Cardiac muscle cell (in vitro differentiated cells and primary cell): ENCODE data around the gene GHRH. TPM values are rescaled to one million over a fixed set of nuclear protein-coding genes. Genes with fewer than 3 reads are reported as not detected.

ENCODE experiments used
- DNase-seq, 2 donors: peaks; one replicate each; pipeline versions ENCODE4 v3.0.0 to v3.0.0-alpha.2; 2010 to 2017; ENCODE audit warnings: low read depth in 1 of 2, low spot score in 1 of 2
- H3K27ac ChIP-seq: fragments of 200-600 bp; sonication (generic); 2 replicates; pipeline ENCODE4 v1.5.1; 2016
- H3K27me3 ChIP-seq: fragments of 200-600 bp; sonication (generic); 2 replicates; pipeline ENCODE4 v1.6.0; 2016; ENCODE audit warnings: control low read depth
- H3K36me3 ChIP-seq: fragments of 200-600 bp; sonication (generic); 2 replicates; pipeline ENCODE4 v1.5.1; 2016; ENCODE audit warnings: control low read depth
- H3K4me1 ChIP-seq: fragments of 200-600 bp; sonication (generic); 2 replicates; pipeline ENCODE4 v1.8.1; 2017; ENCODE audit warnings: low read depth, mild to moderate bottlenecking, mixed run types
- H3K4me3 ChIP-seq: fragments of 200-600 bp; sonication (generic); 2 replicates; pipeline ENCODE4 v1.5.1; 2016; ENCODE audit warnings: mild to moderate bottlenecking
- H3K9me3 ChIP-seq: fragments of 200-600 bp; sonication (generic); 2 replicates; pipeline ENCODE4 v1.5.1; 2017; ENCODE audit warnings: low read depth, mild to moderate bottlenecking, control low read depth
- polyA plus RNA-seq: library from polyadenylated mRNA; unstranded; fragments of >200 nt; fragmentation: Nextera tagmentation; extraction: Ambion mirVana; gene quantifications from 2 replicates; pipeline ENCODE4 v1.2.1, GENCODE V29; 2016
- total RNA-seq: library from RNA; depleted of rRNA; stranded (reverse); fragments of >200 nt; gene quantifications from 2 replicates; pipeline ENCODE4 v1.2.3, GENCODE V29; 2016
- TF ChIP-seq, protein P1 (sequence below): IDR thresholded peaks from 2 replicates; pipeline ENCODE4 v1.5.1; 2012; ENCODE audit warnings: low read depth, mild to moderate bottlenecking, low read length

The GHRH gene
- total and polyA plus RNA-seq, 2 experiments from 2014 or later = 0.34 to 1.1 TPM

DNA sequence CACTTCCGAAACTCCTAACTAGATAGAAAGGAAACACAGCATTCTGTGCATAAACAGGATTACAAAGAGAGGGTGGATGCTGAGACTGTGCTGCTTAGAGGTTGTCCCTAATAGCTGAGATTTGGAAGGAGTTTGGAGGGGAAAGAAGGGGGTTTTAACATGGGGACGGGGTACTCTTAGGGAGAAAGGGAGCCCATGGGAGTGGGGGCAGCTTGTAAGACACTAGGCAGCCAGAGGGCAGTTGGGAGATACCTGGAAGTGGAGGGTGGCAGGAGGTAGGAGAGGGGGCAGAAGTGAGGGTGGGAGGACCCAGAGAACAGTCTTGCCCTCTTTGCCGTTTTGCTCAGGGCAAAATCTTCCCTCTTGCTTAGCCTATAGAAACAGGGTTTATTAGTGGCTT, 44.2 kb upstream of the GHRH start:
- Histone ChIP-seq H3K27ac (no peak overlapping the region), H3K9me3 (no peaks in the 10 kb centered on the region), H3K4me3 (no peak overlapping the region), H3K36me3 (peaks cover 19% of the 10 kb centered on the region), H3K4me1 (peaks cover 25% of the 10 kb centered on the region), H3K27me3 (no peaks in the 10 kb centered on the region)
- DNase-seq = no peak
- TF ChIP-seq, protein P1, sequence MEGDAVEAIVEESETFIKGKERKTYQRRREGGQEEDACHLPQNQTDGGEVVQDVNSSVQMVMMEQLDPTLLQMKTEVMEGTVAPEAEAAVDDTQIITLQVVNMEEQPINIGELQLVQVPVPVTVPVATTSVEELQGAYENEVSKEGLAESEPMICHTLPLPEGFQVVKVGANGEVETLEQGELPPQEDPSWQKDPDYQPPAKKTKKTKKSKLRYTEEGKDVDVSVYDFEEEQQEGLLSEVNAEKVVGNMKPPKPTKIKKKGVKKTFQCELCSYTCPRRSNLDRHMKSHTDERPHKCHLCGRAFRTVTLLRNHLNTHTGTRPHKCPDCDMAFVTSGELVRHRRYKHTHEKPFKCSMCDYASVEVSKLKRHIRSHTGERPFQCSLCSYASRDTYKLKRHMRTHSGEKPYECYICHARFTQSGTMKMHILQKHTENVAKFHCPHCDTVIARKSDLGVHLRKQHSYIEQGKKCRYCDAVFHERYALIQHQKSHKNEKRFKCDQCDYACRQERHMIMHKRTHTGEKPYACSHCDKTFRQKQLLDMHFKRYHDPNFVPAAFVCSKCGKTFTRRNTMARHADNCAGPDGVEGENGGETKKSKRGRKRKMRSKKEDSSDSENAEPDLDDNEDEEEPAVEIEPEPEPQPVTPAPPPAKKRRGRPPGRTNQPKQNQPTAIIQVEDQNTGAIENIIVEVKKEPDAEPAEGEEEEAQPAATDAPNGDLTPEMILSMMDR = no peak

DNA sequence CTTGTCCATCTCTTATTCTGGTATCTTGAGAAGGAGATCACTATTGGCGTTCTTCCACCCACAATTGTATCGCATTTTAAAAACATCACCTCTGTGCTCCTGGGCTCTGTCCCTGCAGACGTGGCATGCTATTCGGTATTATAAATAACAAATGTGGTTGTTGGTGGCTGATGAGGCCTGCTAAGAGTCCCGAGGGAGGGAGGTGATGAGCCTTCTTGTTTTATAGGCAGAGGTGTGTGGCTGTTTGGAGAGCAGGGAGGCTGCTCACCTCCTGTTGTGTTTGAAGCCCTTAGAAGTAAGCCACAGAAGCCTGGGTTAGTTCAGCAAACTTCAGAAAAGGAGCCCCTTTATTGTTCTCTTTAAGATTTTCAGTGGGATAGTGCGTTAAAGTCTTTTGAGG, 43.5 kb upstream of the GHRH start:
- Histone ChIP-seq H3K27ac (no peak overlapping the region), H3K27me3 (no peaks in the 10 kb centered on the region), H3K36me3 (peaks cover 19% of the 10 kb centered on the region), H3K9me3 (no peaks in the 10 kb centered on the region), H3K4me1 (peaks cover 26% of the 10 kb centered on the region), H3K4me3 (no peak overlapping the region)
- DNase-seq = no peak
- TF ChIP-seq, protein P1 = no peak

DNA sequence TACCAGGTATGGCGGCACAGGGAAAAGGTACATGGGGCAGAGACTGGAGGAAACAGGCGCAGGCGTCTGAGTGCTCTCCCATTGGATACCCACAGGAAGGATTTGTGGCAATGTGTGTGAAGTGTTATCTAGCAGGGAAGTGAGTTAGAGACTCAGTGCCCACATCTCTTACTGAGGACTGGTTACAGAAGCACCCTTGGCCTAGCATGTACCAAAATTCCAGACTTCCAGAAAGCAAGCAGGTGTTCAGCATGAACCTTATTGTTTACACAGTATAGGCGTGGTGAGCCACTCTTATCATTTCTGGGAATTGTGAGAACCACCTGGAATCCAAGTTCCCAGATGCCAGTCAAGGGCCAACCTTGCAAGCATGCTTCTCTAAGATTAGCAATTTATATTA, 42.0 kb upstream of the GHRH start:
- Histone ChIP-seq H3K4me3 (no peak overlapping the region), H3K27ac (no peak overlapping the region), H3K9me3 (no peaks in the 10 kb centered on the region), H3K36me3 (peaks cover 17% of the 10 kb centered on the region), H3K27me3 (no peaks in the 10 kb centered on the region), H3K4me1 (peaks cover 18% of the 10 kb centered on the region)
- TF ChIP-seq, protein P1 = no peak
- no peak for DNase-seq

DNA sequence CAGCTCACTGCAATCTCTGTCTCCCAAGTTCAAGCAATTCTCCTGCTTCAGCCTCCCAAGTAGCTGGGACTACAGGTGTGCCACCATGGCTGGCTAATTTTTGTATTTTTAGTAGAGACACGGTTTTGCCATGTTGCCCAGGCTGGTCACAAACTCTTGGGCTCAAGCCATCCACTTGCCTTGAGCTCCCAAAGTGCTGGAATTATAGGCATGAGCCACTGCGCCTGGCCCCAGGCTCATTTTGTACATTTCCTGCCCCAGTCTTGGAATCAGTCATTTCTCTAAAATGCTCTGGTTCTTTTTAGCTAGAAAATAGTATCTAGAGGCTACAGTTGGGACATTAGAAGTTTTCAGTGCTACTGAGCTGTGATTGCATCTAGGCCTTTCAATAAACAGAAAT, 41.4 kb upstream of the GHRH start:
- Histone ChIP-seq H3K9me3 (no peaks in the 10 kb centered on the region), H3K4me3 (no peak overlapping the region), H3K36me3 (peaks cover 20% of the 10 kb centered on the region), H3K4me1 (peaks cover 12% of the 10 kb centered on the region), H3K27ac (no peak overlapping the region), H3K27me3 (no peaks in the 10 kb centered on the region)
- TF ChIP-seq, protein P1 = no peak
- DNase-seq = no peak

DNA sequence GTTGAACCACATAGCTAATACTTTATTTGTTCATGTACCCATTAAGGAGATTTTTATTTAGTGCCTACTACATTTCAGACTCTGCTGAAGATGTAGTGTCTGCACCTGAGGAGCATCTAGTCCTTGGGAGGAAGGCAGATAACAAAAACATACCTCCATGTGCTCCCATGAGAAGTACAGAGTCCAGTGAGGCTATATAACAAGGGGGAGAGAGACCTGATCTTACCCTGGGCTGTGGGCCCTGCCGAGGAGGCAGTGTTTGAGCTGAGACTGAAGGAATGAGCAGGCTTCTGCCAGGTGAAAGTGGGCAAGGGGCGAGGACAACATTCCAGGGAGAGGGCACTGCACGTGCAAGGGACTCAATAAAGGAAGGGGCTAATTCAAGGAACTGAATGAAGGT, 39.9 kb upstream of the GHRH start:
- no peaks in the 10 kb centered on the region for H3K27me3 ChIP-seq
- no peak overlapping the region for H3K4me3 ChIP-seq
- no peak for DNase-seq
- no peaks in the 10 kb centered on the region for H3K9me3 ChIP-seq
- H3K27ac ChIP-seq = no peak overlapping the region
- TF ChIP-seq, protein P1 = no peak
- H3K36me3 ChIP-seq = peaks cover 21% of the 10 kb centered on the region
- peaks cover 14% of the 10 kb centered on the region for H3K4me1 ChIP-seq

DNA sequence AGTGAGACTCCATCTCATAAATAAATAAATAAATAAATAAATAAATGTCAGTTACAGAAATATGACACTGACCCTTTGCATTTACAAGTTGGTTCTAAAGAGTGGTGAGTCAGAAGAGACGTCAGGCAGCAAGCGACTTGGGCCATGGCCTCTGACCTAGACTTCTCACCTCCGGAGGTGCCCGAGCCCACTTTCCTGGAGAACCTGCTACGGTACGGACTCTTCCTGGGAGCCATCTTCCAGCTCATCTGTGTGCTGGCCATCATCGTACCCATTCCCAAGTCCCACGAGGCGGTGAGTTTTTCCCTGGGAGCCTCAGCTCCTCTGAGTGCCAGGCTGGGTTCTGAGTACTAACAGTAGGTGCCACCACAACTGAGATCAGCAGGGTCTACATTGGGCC, 39.5 kb upstream of the GHRH start:
- H3K27me3 ChIP-seq = no peaks in the 10 kb centered on the region
- peaks cover 21% of the 10 kb centered on the region for H3K36me3 ChIP-seq
- TF ChIP-seq, protein P1 = no peak
- peaks cover 18% of the 10 kb centered on the region for H3K4me1 ChIP-seq
- no peak overlapping the region for H3K27ac ChIP-seq
- H3K9me3 ChIP-seq = no peaks in the 10 kb centered on the region
- no peak overlapping the region for H3K4me3 ChIP-seq
- no peak for DNase-seq
